GM19351 (cell line): ENCODE data around the gene PTPRM.

Experiments used
- ATAC-seq: cut with Tn5 transposase; IDR thresholded peaks from one replicate; pipeline ENCODE4 v1.9.1; 2021; ENCODE audit warnings: mild to moderate bottlenecking, moderate library complexity; ENCODE audit not compliant: unreplicated experiment

PTPRM gene

DNA sequence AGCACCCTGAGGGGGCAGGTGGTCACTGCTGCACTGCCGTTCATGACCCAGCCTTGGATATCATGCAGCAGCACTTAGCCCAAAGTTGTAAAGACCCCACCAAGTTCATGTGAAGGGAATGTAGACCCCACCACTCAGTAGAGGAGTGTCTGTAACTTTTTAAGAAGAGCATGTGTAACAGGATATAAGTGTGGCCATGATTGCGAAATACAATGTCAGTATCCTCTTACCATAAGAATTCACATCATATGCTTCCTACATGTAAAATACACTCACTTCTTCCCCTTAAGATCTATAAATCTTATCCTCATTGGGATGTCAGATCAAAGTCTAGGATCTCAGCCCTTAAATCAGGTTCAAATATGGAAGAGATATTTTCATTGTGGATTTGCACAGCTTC is 276.9 kb downstream of the PTPRM start:
- ATAC-seq, result no peak

DNA sequence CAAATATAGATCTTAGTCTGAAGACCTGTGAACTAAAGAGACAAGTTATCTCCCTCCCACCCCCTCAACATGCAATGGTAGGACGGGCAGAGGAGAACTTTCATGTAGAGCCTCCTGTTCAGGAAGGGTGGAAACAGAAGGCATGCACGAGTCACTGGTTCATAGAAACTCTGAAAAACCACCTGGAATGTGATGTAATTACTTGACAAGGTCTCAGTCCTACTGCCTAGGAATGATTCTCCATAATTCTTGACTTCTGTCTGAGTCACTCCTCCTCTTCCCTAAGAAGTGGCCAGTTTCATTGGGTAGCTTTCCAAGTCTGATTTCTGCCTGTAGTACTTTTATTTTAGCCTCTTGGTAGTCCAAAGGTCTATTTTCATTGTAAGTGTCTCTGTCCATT is 277.3 kb downstream of the PTPRM start:
- ATAC-seq, result no peak

- no peak for ATAC-seq
Observed at GRCh38 chr18:7846335-7846734, 279.2 kb downstream of the PTPRM start.

- no peak for ATAC-seq
Observed at GRCh38 chr18:7847357-7848053, 280.4 kb downstream of the PTPRM start.

GRCh38 chr18:7848054-7848412 is 280.9 kb downstream of the PTPRM start:
- no peak for ATAC-seq

GRCh38 chr18:7850446-7850845 is 283.3 kb downstream of the PTPRM start:
- no peak for ATAC-seq

- ATAC-seq, result no peak
Observed at GRCh38 chr18:7855028-7855427, 287.9 kb downstream of the PTPRM start.

- ATAC-seq, result no peak
Observed at GRCh38 chr18:7855671-7856070, 288.6 kb downstream of the PTPRM start.

- no peak for ATAC-seq
Observed at GRCh38 chr18:7856116-7856515, 289.0 kb downstream of the PTPRM start.

GRCh38 chr18:7856733-7857132 is 289.6 kb downstream of the PTPRM start:
- ATAC-seq, result no peak

DNA sequence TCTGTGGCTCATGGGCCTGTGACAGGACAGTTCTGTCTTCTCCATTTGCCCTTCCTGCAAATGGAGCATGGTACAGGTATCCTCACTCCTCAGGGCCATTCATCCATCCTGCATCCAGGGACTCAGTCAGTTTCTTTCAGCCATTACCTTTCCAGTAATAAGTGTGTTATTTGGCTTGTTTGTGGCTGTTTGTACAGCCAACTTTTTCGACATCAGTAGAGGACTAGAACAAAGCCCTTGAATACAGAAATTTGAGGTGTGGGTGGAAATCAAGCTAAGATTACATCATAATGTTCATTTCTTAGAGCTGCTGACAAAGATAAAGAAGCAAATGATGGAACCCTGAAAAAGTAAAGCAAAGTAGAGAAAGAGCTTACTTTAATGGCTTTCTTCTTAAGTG is 290.4 kb downstream of the PTPRM start:
- ATAC-seq, result no peak

GRCh38 chr18:7859122-7859521 is 292.0 kb downstream of the PTPRM start:
- no peak for ATAC-seq

- no peak for ATAC-seq
Observed at GRCh38 chr18:7870266-7870665, 303.1 kb downstream of the PTPRM start.

- ATAC-seq, result no peak
Observed at GRCh38 chr18:7870855-7871254, 303.7 kb downstream of the PTPRM start.

DNA sequence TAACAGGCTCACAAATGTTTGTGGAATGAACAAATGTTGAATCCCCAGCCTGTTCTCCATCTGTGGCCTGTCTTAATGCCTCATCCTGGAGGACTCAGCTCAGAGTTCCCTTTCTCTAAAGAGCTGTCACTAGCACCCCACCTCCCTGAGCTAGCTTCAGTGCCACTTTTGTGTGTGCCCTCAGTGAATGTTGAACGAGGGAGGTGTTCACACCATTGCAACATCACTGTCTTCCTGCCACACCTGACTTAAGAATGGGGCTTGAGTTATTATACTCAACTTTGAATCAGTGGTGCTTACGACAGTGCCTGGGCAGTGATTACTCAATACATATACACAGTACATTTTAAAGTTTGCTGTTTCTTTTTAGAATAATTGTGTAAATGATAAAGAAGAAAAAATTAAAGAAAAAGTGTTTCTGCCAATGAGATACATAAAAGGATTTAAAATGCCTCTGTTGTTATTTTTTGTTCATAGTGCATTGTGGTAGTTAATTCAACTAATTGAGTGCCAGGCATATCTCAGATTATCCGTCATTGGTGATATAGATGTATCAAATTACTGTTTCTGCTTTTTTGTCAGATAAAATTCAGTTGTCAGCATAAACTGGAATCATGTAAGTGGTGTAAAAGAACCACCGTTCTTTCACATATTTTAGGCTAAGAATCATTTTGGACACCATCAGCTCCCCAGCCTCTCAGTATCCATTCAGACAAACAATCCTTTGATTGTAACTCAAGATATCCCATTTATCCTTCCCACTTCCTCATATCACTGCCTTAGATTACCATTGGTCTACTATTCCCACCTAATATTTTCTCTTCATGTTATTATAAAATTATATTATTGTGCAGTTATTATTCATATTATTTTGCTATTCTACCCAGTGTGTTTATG is 304.7 kb downstream of the PTPRM start:
- ATAC-seq, result no peak

DNA sequence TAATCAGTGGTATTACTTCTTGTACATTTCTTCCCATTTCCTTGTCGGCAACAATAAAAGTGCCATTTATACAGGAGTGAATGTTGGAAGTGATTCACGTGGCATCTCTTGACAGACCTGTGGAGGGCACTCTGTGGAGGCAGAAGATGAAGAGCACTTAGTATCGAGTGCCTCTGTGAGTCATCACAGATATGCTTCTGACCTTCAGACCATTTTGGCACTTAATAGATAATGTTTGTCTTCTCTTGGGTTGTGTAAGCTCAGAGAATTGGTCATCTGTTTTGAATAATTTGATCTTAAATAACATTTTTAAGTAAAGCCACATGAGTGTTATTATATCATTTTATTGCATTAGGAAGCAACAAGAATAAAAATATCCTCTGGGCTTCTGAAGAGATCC is 305.5 kb downstream of the PTPRM start:
- no peak for ATAC-seq

- ATAC-seq, result no peak
Observed at GRCh38 chr18:7873316-7873715, 306.2 kb downstream of the PTPRM start.

DNA sequence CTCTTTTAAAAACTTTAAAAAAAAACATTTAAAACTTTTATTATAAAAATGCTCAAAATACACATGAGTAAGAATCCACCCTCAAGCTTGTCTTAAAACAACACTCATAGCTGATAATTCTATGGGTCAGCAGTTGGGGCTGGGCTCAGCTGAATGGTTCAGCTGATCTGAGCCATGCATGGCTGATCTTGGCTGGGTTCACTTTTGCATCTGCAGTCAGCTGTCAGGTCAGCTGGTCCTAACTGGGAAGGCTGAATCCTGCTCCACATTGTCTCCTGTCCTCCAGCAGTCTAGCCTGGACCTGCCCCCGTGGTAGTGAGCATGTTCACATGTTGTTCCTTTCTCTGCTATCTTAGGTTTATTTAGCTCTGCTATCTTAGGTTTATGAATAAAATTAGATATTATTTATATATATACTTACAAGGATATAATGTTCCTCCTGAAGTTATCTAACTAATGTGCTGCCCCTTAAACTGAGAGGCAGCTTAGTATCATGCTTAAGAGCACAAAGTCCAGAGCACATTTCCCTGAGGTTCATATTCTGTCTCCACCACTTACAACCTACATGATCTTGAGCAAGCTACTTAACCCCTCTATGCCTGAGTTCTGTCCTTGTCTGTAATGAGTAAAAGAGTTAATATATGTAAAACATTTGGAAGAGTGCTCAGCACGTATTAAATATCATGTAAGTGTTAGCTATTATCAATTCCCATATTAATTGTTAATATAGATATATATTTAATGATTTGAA is 309.4 kb downstream of the PTPRM start:
- ATAC-seq, result no peak

DNA sequence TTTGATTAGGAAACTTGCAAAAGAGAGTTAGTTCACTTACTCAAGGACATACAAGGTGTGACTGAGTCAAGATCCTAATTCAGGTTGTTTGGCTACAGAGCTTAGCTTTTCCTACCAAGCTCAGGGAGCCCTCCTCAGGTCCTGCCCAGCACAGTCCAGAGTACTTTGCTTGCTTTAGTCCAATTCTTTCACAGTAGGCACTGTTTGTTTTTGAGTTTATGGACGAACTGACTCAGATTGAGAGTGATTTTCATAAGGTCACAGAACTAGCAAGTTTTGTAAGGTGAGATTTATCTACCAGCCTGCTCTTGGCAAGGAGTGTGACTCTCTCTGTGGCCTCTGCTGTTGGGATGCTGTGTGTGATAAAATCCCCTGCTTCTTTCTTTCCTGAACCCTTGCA is 310.5 kb downstream of the PTPRM start:
- ATAC-seq, result no peak

DNA sequence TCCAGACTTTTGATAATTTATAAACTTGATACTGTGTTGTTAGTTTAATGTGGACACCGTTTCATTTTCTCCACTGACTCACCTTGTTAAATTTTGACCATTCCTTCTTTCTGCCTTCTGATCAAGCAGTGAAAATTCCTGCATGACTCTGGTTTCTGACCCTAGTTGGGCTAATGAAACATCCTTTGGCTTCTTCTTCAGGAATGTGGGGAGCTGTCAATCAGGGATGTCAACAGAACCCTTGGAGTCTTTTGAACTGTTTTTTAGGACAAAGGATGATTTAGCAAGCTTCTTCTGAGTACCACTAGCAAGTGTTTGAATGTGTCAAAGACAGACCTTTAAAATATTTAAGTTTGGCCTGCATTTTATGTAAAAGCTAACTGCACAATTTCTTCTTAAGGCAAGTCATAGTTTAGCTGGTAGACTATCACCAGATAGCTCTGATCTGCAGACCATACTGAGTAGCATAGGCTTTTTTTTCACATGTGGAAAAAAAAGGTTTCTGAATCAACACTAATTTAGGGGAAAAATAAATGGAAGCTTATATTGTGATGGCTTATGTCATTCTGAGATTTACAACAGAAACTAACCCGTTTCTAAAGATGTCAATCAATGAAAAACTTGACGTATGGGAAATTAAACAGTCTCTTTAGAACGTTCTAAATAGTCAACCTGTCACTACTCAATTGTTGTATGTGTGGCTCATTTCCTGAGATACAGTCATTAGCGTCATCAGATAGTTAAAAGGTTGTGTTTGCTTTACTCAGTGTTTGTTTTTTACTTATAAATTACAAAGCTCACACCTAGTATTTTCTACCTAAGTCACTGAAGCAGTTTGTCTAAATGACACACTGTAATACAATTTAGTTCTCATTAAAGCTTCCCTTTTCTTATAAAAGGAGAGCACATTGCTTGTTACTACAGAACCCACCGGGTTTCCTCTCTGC is 311.4 kb downstream of the PTPRM start:
- no peak for ATAC-seq

DNA sequence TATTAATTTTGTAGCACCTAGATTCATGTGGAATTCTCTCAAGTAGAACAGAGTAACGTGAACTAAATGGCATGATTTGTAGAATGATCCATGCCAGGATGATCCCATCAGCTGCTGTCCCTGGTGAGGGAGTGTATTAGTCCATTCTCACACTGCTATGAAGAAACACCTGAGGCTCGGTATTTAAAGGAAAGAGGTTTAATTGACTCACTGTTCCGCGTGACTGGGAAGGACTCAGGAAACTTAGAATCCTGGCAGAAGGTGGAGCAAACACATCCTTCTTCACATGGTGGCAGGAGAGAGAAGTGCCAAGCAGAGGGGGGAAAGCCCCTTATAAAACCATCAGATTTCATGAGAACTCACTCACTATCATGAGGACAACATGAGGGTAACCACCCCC is 312.6 kb downstream of the PTPRM start:
- ATAC-seq, result no peak
